Esophagus muscularis mucosa (tissue), 3 donors: ENCODE results near the gene SPRED1.

Experiments
- POLR2AphosphoS5 ChIP-seq, 2 donors: sonication (generic); formaldehyde crosslinking; IDR thresholded peaks; one replicate each; pipeline ENCODE4 v1.6.1; 2017; ENCODE audit warnings: antibody characterized with exemption in 2 of 2
- TF ChIP-seq, protein P1 (sequence below), 3 experiments: fragments of 200-600 bp in 2 of 3; fragments of 450-650 bp in 1 of 3; sonication (generic) in 2 of 3; IDR thresholded peaks; one replicate each; pipeline ENCODE4 v1.5.1; 2017 to 2019; ENCODE audit warnings: antibody characterized with exemption in 3 of 3, mild to moderate bottlenecking in 2 of 3, moderate library complexity in 1 of 3

DNA sequence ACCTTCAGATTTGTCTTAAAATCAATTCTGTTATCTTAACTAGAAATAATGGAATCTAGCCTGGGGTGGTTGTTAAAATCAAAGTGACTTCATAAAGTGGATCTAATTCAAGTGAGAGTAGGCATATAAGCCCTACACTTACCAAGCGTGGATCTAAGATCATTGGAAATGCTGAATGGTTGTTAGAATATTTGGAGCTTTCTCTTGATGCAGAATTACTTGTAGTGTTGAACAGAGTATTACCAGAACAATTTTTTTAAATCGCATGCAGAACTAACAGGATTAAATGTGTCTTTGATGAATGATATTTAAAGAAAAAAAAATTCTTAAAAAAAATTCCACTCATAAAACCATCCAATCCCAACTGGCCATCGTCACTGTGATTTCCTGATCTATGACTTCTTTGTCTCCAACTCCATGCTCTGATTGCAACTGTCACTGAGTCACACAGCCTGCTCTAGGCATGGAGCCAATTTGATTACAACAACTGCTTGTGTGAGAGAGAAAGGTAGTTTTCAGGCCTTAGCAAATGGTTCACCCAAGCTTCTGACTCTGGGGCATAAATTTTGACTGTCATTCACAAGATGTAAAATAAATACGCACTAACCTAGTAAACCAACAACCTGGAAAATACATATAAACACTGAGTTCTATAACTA lies 25.9 kb upstream of the SPRED1 start:
- no peak for TF ChIP-seq POLR2AphosphoS5 (IDR thresholded peaks at IDR 0.05)
- TF ChIP-seq, protein P1, sequence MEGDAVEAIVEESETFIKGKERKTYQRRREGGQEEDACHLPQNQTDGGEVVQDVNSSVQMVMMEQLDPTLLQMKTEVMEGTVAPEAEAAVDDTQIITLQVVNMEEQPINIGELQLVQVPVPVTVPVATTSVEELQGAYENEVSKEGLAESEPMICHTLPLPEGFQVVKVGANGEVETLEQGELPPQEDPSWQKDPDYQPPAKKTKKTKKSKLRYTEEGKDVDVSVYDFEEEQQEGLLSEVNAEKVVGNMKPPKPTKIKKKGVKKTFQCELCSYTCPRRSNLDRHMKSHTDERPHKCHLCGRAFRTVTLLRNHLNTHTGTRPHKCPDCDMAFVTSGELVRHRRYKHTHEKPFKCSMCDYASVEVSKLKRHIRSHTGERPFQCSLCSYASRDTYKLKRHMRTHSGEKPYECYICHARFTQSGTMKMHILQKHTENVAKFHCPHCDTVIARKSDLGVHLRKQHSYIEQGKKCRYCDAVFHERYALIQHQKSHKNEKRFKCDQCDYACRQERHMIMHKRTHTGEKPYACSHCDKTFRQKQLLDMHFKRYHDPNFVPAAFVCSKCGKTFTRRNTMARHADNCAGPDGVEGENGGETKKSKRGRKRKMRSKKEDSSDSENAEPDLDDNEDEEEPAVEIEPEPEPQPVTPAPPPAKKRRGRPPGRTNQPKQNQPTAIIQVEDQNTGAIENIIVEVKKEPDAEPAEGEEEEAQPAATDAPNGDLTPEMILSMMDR (IDR thresholded peaks at IDR 0.05), result no peak
